ENCODE results near the gene IL2RG. TPM values are rescaled to one million over a fixed set of nuclear protein-coding genes. Genes with fewer than 3 reads are reported as not detected.

The IL2RG gene
- total RNA-seq, 1 experiment from 2014 or later = 2.8 TPM

GRCh38 chrX:71105628-71106027, 5.7 kb downstream of the IL2RG start:
- POLR2A ChIA-PET (ENCODE audit: low non-redundant PET) = no interaction called here
- H3K27ac ChIP-seq (ENCODE audit: low read depth, low read length, poor library complexity, severe bottlenecking) = no peak overlapping the region
- BruUV-seq (replicated peaks) = no TSS peak
- H3K36me3 ChIP-seq (ENCODE audit: insufficient read depth, low read length, poor library complexity, severe bottlenecking) = no peaks in the 10 kb centered on the region
- H3K4me3 ChIP-seq (ENCODE audit: low read depth, low read length, poor library complexity, severe bottlenecking) = no peak overlapping the region
- H3K4me1 ChIP-seq (ENCODE audit: insufficient read depth, low read length, poor library complexity, severe bottlenecking) = peaks cover 11% of the 10 kb centered on the region
- no peaks in the 10 kb centered on the region for H3K9me3 ChIP-seq (ENCODE audit: low read depth, low read length, poor library complexity, severe bottlenecking)
- no peak for DNase-seq (ENCODE audit: low spot score)
- intact Hi-C loops (cut with micrococcal nuclease; ENCODE audit: unreplicated experiment) = no loop called here
- no peak for TF ChIP-seq EZH2 (IDR thresholded peaks at IDR 0.05; ENCODE audit: borderline replicate concordance, low read depth, low read length, poor library complexity, severe bottlenecking)
- TF ChIP-seq, protein P1, sequence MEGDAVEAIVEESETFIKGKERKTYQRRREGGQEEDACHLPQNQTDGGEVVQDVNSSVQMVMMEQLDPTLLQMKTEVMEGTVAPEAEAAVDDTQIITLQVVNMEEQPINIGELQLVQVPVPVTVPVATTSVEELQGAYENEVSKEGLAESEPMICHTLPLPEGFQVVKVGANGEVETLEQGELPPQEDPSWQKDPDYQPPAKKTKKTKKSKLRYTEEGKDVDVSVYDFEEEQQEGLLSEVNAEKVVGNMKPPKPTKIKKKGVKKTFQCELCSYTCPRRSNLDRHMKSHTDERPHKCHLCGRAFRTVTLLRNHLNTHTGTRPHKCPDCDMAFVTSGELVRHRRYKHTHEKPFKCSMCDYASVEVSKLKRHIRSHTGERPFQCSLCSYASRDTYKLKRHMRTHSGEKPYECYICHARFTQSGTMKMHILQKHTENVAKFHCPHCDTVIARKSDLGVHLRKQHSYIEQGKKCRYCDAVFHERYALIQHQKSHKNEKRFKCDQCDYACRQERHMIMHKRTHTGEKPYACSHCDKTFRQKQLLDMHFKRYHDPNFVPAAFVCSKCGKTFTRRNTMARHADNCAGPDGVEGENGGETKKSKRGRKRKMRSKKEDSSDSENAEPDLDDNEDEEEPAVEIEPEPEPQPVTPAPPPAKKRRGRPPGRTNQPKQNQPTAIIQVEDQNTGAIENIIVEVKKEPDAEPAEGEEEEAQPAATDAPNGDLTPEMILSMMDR (conservative IDR thresholded peaks at IDR 0.05; ENCODE audit: low read depth, low read length) = no peak
- CTCF ChIA-PET = no interaction called here
- H3K27me3 ChIP-seq (replicated peaks; ENCODE audit: insufficient read depth, low read depth, low read length, poor library complexity) = no peaks in the 10 kb centered on the region

GRCh38 chrX:71103110-71103983, 8.0 kb downstream of the IL2RG start:
- H3K36me3 ChIP-seq (ENCODE audit: insufficient read depth, low read length, poor library complexity, severe bottlenecking) = no peaks in the 10 kb centered on the region
- H3K27me3 ChIP-seq (replicated peaks; ENCODE audit: insufficient read depth, low read depth, low read length, poor library complexity) = no peaks in the 10 kb centered on the region
- BruUV-seq (replicated peaks) = no TSS peak
- H3K4me1 ChIP-seq (ENCODE audit: insufficient read depth, low read length, poor library complexity, severe bottlenecking) = peaks cover 11% of the 10 kb centered on the region
- intact Hi-C loops (cut with micrococcal nuclease; ENCODE audit: unreplicated experiment) = no loop called here
- ChIA-PET POLR2A (ENCODE audit: low non-redundant PET) (no interaction called here), CTCF (no interaction called here)
- no peak overlapping the region for H3K4me3 ChIP-seq (ENCODE audit: low read depth, low read length, poor library complexity, severe bottlenecking)
- H3K27ac ChIP-seq (ENCODE audit: low read depth, low read length, poor library complexity, severe bottlenecking) = peak overlapping the region; percentile 55
- no peaks in the 10 kb centered on the region for H3K9me3 ChIP-seq (ENCODE audit: low read depth, low read length, poor library complexity, severe bottlenecking)
- TF ChIP-seq, protein P1 (conservative IDR thresholded peaks at IDR 0.05; ENCODE audit: low read depth, low read length) = no peak
- TF ChIP-seq EZH2 (IDR thresholded peaks at IDR 0.05; ENCODE audit: borderline replicate concordance, low read depth, low read length, poor library complexity, severe bottlenecking) = no peak
- no peak for DNase-seq (ENCODE audit: low spot score)

DNA sequence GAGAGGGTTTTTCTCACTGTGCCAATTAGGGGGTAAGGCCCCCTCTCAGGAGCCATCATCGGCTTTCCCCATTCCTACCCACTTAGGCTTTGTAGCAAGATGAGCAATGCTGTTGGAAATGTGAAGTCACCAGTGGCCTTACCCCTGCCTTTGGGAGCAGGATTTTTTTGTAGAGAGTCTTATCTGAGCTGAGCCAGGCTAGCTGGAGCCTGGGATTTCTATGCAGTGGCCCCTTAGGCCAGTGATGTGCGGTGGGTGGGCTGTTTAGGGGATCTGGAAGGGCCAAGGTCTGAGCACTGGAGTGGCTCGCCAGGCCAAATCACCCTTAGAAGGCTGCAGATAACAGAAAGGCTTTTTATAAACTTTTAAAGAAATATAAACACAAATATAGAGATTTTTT, 9.1 kb downstream of the IL2RG start:
- POLR2A ChIA-PET (ENCODE audit: low non-redundant PET) = no interaction called here
- intact Hi-C loops (cut with micrococcal nuclease; ENCODE audit: unreplicated experiment) = no loop called here
- BruUV-seq (replicated peaks) = no TSS peak

More for the DNA sequence above, 9.1 kb downstream of the IL2RG start:
- Histone ChIP-seq H3K27ac (ENCODE audit: low read depth, low read length, poor library complexity, severe bottlenecking) (peak overlapping the region; percentile 55), H3K9me3 (ENCODE audit: low read depth, low read length, poor library complexity, severe bottlenecking) (no peaks in the 10 kb centered on the region), H3K36me3 (ENCODE audit: insufficient read depth, low read length, poor library complexity, severe bottlenecking) (no peaks in the 10 kb centered on the region), H3K27me3 (replicated peaks; ENCODE audit: insufficient read depth, low read depth, low read length, poor library complexity) (no peaks in the 10 kb centered on the region), H3K4me1 (ENCODE audit: insufficient read depth, low read length, poor library complexity, severe bottlenecking) (peaks cover 11% of the 10 kb centered on the region), H3K4me3 (ENCODE audit: low read depth, low read length, poor library complexity, severe bottlenecking) (no peak overlapping the region)
- no peak for DNase-seq (ENCODE audit: low spot score)
- CTCF ChIA-PET = no interaction called here
- no peak for TF ChIP-seq EZH2 (IDR thresholded peaks at IDR 0.05; ENCODE audit: borderline replicate concordance, low read depth, low read length, poor library complexity, severe bottlenecking)
- TF ChIP-seq, protein P1 (conservative IDR thresholded peaks at IDR 0.05; ENCODE audit: low read depth, low read length) = no peak
